K562 (cell line): ENCODE measurements around the gene CFAP70. TPM values are rescaled to one million over a fixed set of nuclear protein-coding genes. Genes with fewer than 3 reads are reported as not detected.
A peak's percentile ranks its signal among the peaks of the same experiment; 100 is the strongest.

ENCODE experiments used
- ARID1B ChIP-seq: fragments of 450-650 bp; IDR thresholded peaks from 2 replicates; pipeline ENCODE4 v1.6.1; 2016; ENCODE audit warnings: antibody characterized with exemption, mild to moderate bottlenecking, inconsistent platforms
- CHCHD3 ChIP-seq: fragments of 250-450 bp; sonication (Bioruptor Pico); IDR thresholded peaks from 2 replicates; pipeline ENCODE4 v2.1.2; 2022; ENCODE audit warnings: mild to moderate bottlenecking
- NCOR1 ChIP-seq: fragments of 450-650 bp; IDR thresholded peaks from 2 replicates; pipeline ENCODE4 v1.6.1; 2016; ENCODE audit warnings: mild to moderate bottlenecking, moderate library complexity
- PRPF4 ChIP-seq: fragments of 200-400 bp; formaldehyde crosslinking; IDR thresholded peaks from one replicate; pipeline ENCODE4 v1.6.1; 2017; ENCODE audit warnings: low read length, low read depth, mild to moderate bottlenecking; ENCODE audit not compliant: insufficient read depth, poor library complexity, severe bottlenecking
- RNF2 ChIP-seq: sonication (generic); IDR thresholded peaks from 2 replicates; pipeline ENCODE4 v1.6.1; 2016
- RUNX1 ChIP-seq: sonication (generic); IDR thresholded peaks from 2 replicates; pipeline ENCODE4 v1.6.1; 2016; ENCODE audit warnings: antibody characterized with exemption, low read depth
- ZNF12 ChIP-seq: sonication (generic); formaldehyde crosslinking; IDR thresholded peaks from 2 replicates; pipeline ENCODE4 v1.4.0; 2020; ENCODE audit warnings: mild to moderate bottlenecking, missing genetic modification reagents
- ZNF134 ChIP-seq: fragments of 250-450 bp; sonication (Bioruptor Pico); conservative IDR thresholded peaks from 2 replicates; pipeline ENCODE4 v1.4.0; 2020
- ZNF280B ChIP-seq: fragments of 250-450 bp; sonication (Bioruptor Pico); IDR thresholded peaks from 2 replicates; pipeline ENCODE4 v1.5.1; 2021; ENCODE audit warnings: mild to moderate bottlenecking
- ZNF668 ChIP-seq: fragments of 250-450 bp; sonication (Bioruptor Pico); IDR thresholded peaks from 2 replicates; pipeline ENCODE4 v1.8.0; 2022; ENCODE audit warnings: mild to moderate bottlenecking, inconsistent platforms
- polyA plus RNA-seq, 8 experiments: library from polyadenylated mRNA; depleted of rRNA in 4 of 8; stranded (reverse) in 5 of 8; unstranded in 3 of 8; fragments of >200 nt; fragmentation: Nextera tagmentation in 2 of 8; fragmentation: Illumina TruSeq in 1 of 8; extraction: Ambion mirVana in 2 of 8; extraction: Trizol in 1 of 8; gene quantifications; 2 replicates each; pipeline versions ENCODE4 v1.2.1 to v1.2.3, GENCODE V29; 2011 to 2014; ENCODE audit warnings: inconsistent platforms in 1 of 8, missing spikeins in 1 of 8
- total RNA-seq, 7 experiments: library from RNA; depleted of rRNA in 6 of 7; stranded (reverse); fragments of >200 nt in 6 of 7; fragmentation: Illumina TruSeq in 2 of 7; extraction: Trizol in 2 of 7; gene quantifications; 2 replicates each; pipeline versions ENCODE4 v1.2.1 to v1.2.3, GENCODE V29; 2011 to 2021; ENCODE audit warnings: low replicate concordance in 1 of 7
- TF ChIP-seq, protein P1 (sequence below): fragments of 250-450 bp; sonication (Bioruptor Pico); IDR thresholded peaks from 2 replicates; pipeline ENCODE4 v1.8.0; 2021; ENCODE audit warnings: mild to moderate bottlenecking, moderate library complexity
- TF ChIP-seq, protein P2 (sequence below): fragments of 450-650 bp; formaldehyde crosslinking; IDR thresholded peaks from 2 replicates; pipeline ENCODE4 v1.4.0; 2020; ENCODE audit warnings: mild to moderate bottlenecking, moderate library complexity
- TF ChIP-seq, protein P3 (sequence below): fragments of 450-650 bp; IDR thresholded peaks from 2 replicates; pipeline ENCODE4 v1.6.1; 2017; ENCODE audit warnings: antibody characterized with exemption, mild to moderate bottlenecking
- TF ChIP-seq, protein P4 (sequence below): sonication (generic); formaldehyde crosslinking; IDR thresholded peaks from 2 replicates; pipeline ENCODE4 v1.9.0; 2022; ENCODE audit warnings: mild to moderate bottlenecking, missing genetic modification reagents

Gene CFAP70
- total and polyA plus RNA-seq, 9 of the 15 experiments (the other 6 are each of a cell fraction or from before 2014, with no cell fraction given): 0.27 to 1.6 (median 0.86) TPM

GRCh38 chr10:73244866-73245477 lies 113.7 kb downstream of the CFAP70 start (continued):
- TF ChIP-seq RNF2 (peak; percentile 74; the same call in 1 of the 2 replicates), NCOR1 (peak; percentile 97), RUNX1 (no peak), ARID1B (peak; percentile 98), ZNF280B (CRISPR knock-in tag) (no peak), ZNF134 (no peak), ZNF12 (CRISPR knock-in tag) (no peak), CHCHD3 (CRISPR knock-in tag) (no peak), PRPF4 (no peak), ZNF668 (CRISPR knock-in tag) (no peak)
- TF ChIP-seq, protein P1, sequence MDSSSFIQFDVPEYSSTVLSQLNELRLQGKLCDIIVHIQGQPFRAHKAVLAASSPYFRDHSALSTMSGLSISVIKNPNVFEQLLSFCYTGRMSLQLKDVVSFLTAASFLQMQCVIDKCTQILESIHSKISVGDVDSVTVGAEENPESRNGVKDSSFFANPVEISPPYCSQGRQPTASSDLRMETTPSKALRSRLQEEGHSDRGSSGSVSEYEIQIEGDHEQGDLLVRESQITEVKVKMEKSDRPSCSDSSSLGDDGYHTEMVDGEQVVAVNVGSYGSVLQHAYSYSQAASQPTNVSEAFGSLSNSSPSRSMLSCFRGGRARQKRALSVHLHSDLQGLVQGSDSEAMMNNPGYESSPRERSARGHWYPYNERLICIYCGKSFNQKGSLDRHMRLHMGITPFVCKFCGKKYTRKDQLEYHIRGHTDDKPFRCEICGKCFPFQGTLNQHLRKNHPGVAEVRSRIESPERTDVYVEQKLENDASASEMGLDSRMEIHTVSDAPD: no peak
- TF ChIP-seq, protein P2, sequence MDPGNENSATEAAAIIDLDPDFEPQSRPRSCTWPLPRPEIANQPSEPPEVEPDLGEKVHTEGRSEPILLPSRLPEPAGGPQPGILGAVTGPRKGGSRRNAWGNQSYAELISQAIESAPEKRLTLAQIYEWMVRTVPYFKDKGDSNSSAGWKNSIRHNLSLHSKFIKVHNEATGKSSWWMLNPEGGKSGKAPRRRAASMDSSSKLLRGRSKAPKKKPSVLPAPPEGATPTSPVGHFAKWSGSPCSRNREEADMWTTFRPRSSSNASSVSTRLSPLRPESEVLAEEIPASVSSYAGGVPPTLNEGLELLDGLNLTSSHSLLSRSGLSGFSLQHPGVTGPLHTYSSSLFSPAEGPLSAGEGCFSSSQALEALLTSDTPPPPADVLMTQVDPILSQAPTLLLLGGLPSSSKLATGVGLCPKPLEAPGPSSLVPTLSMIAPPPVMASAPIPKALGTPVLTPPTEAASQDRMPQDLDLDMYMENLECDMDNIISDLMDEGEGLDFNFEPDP (CRISPR knock-in tag): no peak
- TF ChIP-seq, protein P3, sequence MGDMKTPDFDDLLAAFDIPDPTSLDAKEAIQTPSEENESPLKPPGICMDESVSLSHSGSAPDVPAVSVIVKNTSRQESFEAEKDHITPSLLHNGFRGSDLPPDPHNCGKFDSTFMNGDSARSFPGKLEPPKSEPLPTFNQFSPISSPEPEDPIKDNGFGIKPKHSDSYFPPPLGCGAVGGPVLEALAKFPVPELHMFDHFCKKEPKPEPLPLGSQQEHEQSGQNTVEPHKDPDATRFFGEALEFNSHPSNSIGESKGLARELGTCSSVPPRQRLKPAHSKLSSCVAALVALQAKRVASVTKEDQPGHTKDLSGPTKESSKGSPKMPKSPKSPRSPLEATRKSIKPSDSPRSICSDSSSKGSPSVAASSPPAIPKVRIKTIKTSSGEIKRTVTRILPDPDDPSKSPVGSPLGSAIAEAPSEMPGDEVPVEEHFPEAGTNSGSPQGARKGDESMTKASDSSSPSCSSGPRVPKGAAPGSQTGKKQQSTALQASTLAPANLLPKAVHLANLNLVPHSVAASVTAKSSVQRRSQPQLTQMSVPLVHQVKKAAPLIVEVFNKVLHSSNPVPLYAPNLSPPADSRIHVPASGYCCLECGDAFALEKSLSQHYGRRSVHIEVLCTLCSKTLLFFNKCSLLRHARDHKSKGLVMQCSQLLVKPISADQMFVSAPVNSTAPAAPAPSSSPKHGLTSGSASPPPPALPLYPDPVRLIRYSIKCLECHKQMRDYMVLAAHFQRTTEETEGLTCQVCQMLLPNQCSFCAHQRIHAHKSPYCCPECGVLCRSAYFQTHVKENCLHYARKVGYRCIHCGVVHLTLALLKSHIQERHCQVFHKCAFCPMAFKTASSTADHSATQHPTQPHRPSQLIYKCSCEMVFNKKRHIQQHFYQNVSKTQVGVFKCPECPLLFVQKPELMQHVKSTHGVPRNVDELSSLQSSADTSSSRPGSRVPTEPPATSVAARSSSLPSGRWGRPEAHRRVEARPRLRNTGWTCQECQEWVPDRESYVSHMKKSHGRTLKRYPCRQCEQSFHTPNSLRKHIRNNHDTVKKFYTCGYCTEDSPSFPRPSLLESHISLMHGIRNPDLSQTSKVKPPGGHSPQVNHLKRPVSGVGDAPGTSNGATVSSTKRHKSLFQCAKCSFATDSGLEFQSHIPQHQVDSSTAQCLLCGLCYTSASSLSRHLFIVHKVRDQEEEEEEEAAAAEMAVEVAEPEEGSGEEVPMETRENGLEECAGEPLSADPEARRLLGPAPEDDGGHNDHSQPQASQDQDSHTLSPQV: peak; percentile 28; the same call in 1 of the 2 replicates
- TF ChIP-seq, protein P4, sequence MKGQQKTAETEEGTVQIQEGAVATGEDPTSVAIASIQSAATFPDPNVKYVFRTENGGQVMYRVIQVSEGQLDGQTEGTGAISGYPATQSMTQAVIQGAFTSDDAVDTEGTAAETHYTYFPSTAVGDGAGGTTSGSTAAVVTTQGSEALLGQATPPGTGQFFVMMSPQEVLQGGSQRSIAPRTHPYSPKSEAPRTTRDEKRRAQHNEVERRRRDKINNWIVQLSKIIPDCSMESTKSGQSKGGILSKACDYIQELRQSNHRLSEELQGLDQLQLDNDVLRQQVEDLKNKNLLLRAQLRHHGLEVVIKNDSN: no peak
